OCI-LY3 (cell line): ENCODE data around the gene CUX1.

ENCODE experiments used
- EZH2phosphoT487 ChIP-seq: fragments of 200-600 bp; shearing (Covaris generic); IDR thresholded peaks from 2 replicates; pipeline ENCODE4 v1.6.1; 2018; ENCODE audit warnings: antibody characterized with exemption, mixed run types, low read depth
- TF ChIP-seq, protein P1 (sequence below): fragments of 200-600, 300-600 bp; sonication (generic); IDR thresholded peaks from 2 replicates; pipeline ENCODE4 v1.5.1; 2014; ENCODE audit warnings: antibody characterized with exemption, low read length, low read depth

DNA sequence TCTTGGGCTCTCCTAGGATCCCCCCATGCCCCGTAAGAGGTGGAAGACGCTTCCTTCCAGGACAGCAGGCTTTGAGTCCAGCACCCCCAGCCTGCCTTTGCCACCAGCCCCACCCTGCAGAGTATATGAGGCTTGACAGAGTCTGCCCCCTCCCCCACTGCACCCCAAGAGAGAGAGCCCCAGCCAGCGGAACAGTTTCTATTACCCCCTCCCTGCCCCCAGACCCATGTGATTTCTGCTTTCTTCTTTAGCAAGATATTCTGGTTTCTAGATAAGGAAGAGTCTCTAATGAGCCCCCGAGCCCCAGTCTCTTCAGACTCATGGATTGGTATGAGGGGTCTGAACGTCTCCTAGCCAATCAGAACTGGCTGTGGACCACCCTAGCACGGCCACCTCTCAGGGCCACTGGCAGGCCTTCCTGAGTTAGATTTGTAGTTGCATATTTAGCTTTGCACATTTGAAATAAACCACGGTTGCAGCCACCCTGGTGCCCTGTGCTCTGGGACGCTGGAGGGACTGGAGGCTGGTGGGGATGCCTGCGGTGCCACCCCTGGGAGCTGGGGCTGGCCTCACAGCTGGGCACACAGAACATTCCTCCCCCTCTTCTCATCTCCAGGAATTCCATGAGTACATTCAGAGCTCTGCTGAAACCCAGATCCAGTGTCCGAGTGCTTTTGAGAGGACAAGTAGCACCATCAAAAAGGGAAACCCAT lies 466.2 kb downstream of the CUX1 start:
- TF ChIP-seq, protein P1, sequence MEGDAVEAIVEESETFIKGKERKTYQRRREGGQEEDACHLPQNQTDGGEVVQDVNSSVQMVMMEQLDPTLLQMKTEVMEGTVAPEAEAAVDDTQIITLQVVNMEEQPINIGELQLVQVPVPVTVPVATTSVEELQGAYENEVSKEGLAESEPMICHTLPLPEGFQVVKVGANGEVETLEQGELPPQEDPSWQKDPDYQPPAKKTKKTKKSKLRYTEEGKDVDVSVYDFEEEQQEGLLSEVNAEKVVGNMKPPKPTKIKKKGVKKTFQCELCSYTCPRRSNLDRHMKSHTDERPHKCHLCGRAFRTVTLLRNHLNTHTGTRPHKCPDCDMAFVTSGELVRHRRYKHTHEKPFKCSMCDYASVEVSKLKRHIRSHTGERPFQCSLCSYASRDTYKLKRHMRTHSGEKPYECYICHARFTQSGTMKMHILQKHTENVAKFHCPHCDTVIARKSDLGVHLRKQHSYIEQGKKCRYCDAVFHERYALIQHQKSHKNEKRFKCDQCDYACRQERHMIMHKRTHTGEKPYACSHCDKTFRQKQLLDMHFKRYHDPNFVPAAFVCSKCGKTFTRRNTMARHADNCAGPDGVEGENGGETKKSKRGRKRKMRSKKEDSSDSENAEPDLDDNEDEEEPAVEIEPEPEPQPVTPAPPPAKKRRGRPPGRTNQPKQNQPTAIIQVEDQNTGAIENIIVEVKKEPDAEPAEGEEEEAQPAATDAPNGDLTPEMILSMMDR, result no peak
- no peak for TF ChIP-seq EZH2phosphoT487
